Endodermal cell (in vitro differentiated cells): ENCODE measurements around the gene ICAM1. TPM values are rescaled to one million over a fixed set of nuclear protein-coding genes. Genes with fewer than 3 reads are reported as not detected.

Source experiments
- DNase-seq: peaks from one replicate; pipeline ENCODE4 v3.0.0-alpha.2; 2017
- H3K27ac ChIP-seq: 2 replicates; pipeline ENCODE4 v1.5.1; 2013; ENCODE audit warnings: mild to moderate bottlenecking, low read depth, low read length, moderate library complexity
- H3K27me3 ChIP-seq: 2 replicates; pipeline ENCODE4 v1.6.1; 2013; ENCODE audit warnings: mild to moderate bottlenecking, low read length, moderate library complexity; ENCODE audit not compliant: insufficient read depth, control insufficient read depth, poor library complexity, severe bottlenecking
- H3K36me3 ChIP-seq: 2 replicates; pipeline ENCODE4 v1.7.0; 2013; ENCODE audit warnings: mild to moderate bottlenecking, low read length, moderate library complexity; ENCODE audit not compliant: control insufficient read depth, insufficient read depth
- H3K4me1 ChIP-seq: one replicate; pipeline ENCODE4 v1.7.0; 2013; ENCODE audit warnings: low read length; ENCODE audit not compliant: control insufficient read depth, insufficient read depth
- H3K4me3 ChIP-seq: 2 replicates; pipeline ENCODE4 v1.5.1; 2013; ENCODE audit warnings: mild to moderate bottlenecking, low read length, moderate library complexity
- H3K9ac ChIP-seq: 2 replicates; pipeline ENCODE4 v1.6.1; 2013; ENCODE audit warnings: mild to moderate bottlenecking, low read length, moderate library complexity; ENCODE audit not compliant: poor library complexity, severe bottlenecking; ENCODE audit errors: extremely low read depth
- H3K9me3 ChIP-seq: 2 replicates; pipeline ENCODE4 v1.6.1; 2013; ENCODE audit warnings: mild to moderate bottlenecking, low read length, moderate library complexity; ENCODE audit not compliant: control insufficient read depth
- H3K27ac Mint-ChIP-seq: 2 replicates; pipeline ENCODE4 v1.8.0; 2020; ENCODE audit warnings: mixed read lengths
- H3K27me3 Mint-ChIP-seq: 2 replicates; pipeline ENCODE4 v1.8.0; 2021; ENCODE audit warnings: mild to moderate bottlenecking, mixed read lengths; ENCODE audit not compliant: insufficient read depth
- H3K36me3 Mint-ChIP-seq: 2 replicates; pipeline ENCODE4 v1.8.0; 2020; ENCODE audit warnings: low read depth, mixed read lengths
- H3K4me1 Mint-ChIP-seq: 2 replicates; pipeline ENCODE4 v1.8.0; 2020; ENCODE audit warnings: mixed read lengths
- H3K4me3 Mint-ChIP-seq: 2 replicates; pipeline ENCODE4 v1.8.0; 2020; ENCODE audit warnings: mild to moderate bottlenecking, moderate library complexity, mixed read lengths
- H3K9me3 Mint-ChIP-seq: 2 replicates; pipeline ENCODE4 v1.8.0; 2020; ENCODE audit warnings: mild to moderate bottlenecking, mixed read lengths
- CTCF ChIP-seq: fragments of 200-600 bp; sonication (generic); conservative IDR thresholded peaks from 2 replicates; pipeline ENCODE4 v1.5.0; 2021; ENCODE audit warnings: antibody characterized with exemption, mild to moderate bottlenecking
- WGBS, 2 experiments: methylation state at CpG; one replicate each; pipeline versions ENCODE4 v1.1.5 to v1.1.7; 2013; ENCODE audit warnings: missing lambda C conversion rate in 2 of 2, mixed read lengths in 1 of 2; ENCODE audit not compliant: insufficient coverage in 1 of 2, insufficient read length in 1 of 2; 5-methylcytosine and 5-hydroxymethylcytosine counted together
- total RNA-seq, 2 donors: library from RNA; stranded (reverse); fragmentation: NEBNext Ultra II Directional in 1 of 2; extraction: Animal tissue kit (Norgen Biotek cat#: 25700) in 1 of 2; gene quantifications; 2 replicates in 1 of 2; 3 replicates in 1 of 2; pipeline ENCODE4 v1.2.1, GENCODE V29; 2021

ICAM1 gene
- total RNA-seq, 2 donors from 2014 or later: 1.7 to 5.2 TPM

- DNase-seq: no peak
- no peaks in the 10 kb centered on the region for H3K9me3 ChIP-seq
These were observed 47.3 kb upstream of the ICAM1 start for GRCh38 chr19:10223488-10224213.

GRCh38 chr19:10224337-10224736 is 46.6 kb upstream of the ICAM1 start:
- 91 to 95% methylated on average over 23 of the region's 23 CpGs for WGBS, 2 experiments
- no peak for TF ChIP-seq CTCF
- Histone ChIP-seq H3K4me1 (no peaks in the 10 kb centered on the region), H3K9me3 (no peaks in the 10 kb centered on the region), H3K27me3 (no peaks in the 10 kb centered on the region), H3K9ac (no peak overlapping the region), H3K36me3 (no peaks in the 10 kb centered on the region), H3K27ac (no peak overlapping the region), H3K4me3 (no peak overlapping the region)
- H3K27ac Mint-ChIP-seq: no peak overlapping the region
- no peak overlapping the region for H3K4me3 Mint-ChIP-seq
- no peaks in the 10 kb centered on the region for H3K9me3 Mint-ChIP-seq
- DNase-seq: no peak
- no peaks in the 10 kb centered on the region for H3K27me3 Mint-ChIP-seq
- no peaks in the 10 kb centered on the region for H3K4me1 Mint-ChIP-seq
- peaks cover 10% of the 10 kb centered on the region for H3K36me3 Mint-ChIP-seq

More at GRCh38 chr19:10223488-10224213, 47.3 kb upstream of the ICAM1 start:
- no peak overlapping the region for H3K9ac ChIP-seq
- no peaks in the 10 kb centered on the region for H3K4me1 Mint-ChIP-seq
- H3K4me3 Mint-ChIP-seq: no peak overlapping the region
- no peaks in the 10 kb centered on the region for H3K4me1 ChIP-seq
- no peak overlapping the region for H3K27ac Mint-ChIP-seq
- no peaks in the 10 kb centered on the region for H3K27me3 ChIP-seq
- no peaks in the 10 kb centered on the region for H3K9me3 Mint-ChIP-seq
- H3K4me3 ChIP-seq: no peak overlapping the region
- peaks cover 10% of the 10 kb centered on the region for H3K36me3 Mint-ChIP-seq
- H3K36me3 ChIP-seq: no peaks in the 10 kb centered on the region
- WGBS, 2 experiments: 90 to 92% methylated on average over 20 to 27 of the region's 28 CpGs
- H3K27me3 Mint-ChIP-seq: no peaks in the 10 kb centered on the region
- H3K27ac ChIP-seq: no peak overlapping the region
- no peak for TF ChIP-seq CTCF

- Mint-ChIP-seq H3K9me3 (no peaks in the 10 kb centered on the region), H3K36me3 (peaks cover 10% of the 10 kb centered on the region), H3K27ac (peak overlapping the region; percentile 79), H3K4me1 (no peaks in the 10 kb centered on the region), H3K27me3 (no peaks in the 10 kb centered on the region), H3K4me3 (no peak overlapping the region)
- Histone ChIP-seq H3K4me1 (no peaks in the 10 kb centered on the region), H3K27me3 (no peaks in the 10 kb centered on the region), H3K4me3 (no peak overlapping the region), H3K9me3 (no peaks in the 10 kb centered on the region), H3K27ac (no peak overlapping the region), H3K36me3 (no peaks in the 10 kb centered on the region), H3K9ac (no peak overlapping the region)
- TF ChIP-seq CTCF: no peak
- no peak for DNase-seq
- 94% methylated on average over 3 to 6 of the region's 6 CpGs for WGBS, 2 experiments
These were observed 44.9 kb upstream of the ICAM1 start for GRCh38 chr19:10226021-10226375.
